ENCODE results near the gene PER2. TPM values are rescaled to one million over a fixed set of nuclear protein-coding genes. Genes with fewer than 3 reads are reported as not detected.
"Not testable (repeated sequence)": the region's sequence is repeated elsewhere in the genome, so short reads cannot be mapped to it uniquely, and the experiment has no call there.

The PER2 gene
- total and polyA plus RNA-seq, 9 of the 15 experiments (the other 6 are each of a cell fraction or from before 2014, with no cell fraction given), result 1.1 to 10.3 (median 2.9) TPM

DNA sequence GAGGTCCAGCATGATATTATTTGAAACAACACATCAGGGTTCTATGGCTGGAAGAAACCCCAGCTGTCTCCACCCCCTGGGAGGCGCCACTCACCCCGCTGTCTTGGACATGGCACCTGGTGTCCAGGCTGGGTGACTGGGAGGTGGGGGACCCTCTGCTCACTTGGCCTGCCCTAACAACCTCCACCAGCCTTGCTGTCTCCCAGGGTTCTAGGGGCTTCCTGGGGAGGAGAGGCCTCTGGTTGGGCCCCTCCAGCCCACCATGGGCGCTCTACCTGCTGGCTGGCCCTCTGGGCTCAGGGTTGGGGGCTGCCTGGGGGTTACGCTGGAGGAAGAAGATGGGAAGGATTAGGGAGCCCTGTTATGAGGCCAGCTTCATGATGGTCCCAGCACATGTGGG, 16.3 kb downstream of the PER2 start:
- Histone ChIP-seq H4K20me1 (replicated peaks; ENCODE audit: control insufficient read depth, insufficient read depth, low read length) (no peaks in the 10 kb centered on the region), H3K4me1 (replicated peaks in 1 of 2; ENCODE audit: control insufficient read depth in 2 of 2, insufficient read depth in 2 of 2, low read length in 2 of 2) (no peaks in the 10 kb centered on the region; a peak in 1 of 5 replicates), H2AFZ (ENCODE audit: low read depth, low read length) (no peak overlapping the region), H3K36me3 (ENCODE audit: control insufficient read depth, insufficient read depth, low read length) (peaks cover 54% of the 10 kb centered on the region; the same call in 1 of the 3 replicates), H3K27ac (ENCODE audit: extremely low read depth, low read depth, low read length) (no peak overlapping the region), H3K9me3 (replicated peaks; ENCODE audit: control insufficient read depth, insufficient read depth, low read depth, low read length) (no peaks in the 10 kb centered on the region), H3K9ac (ENCODE audit: insufficient read depth in 1 of 2, low read depth in 2 of 2, low read length in 2 of 2) (no peak overlapping the region), H3K27me3 (ENCODE audit: control insufficient read depth in 2 of 2, insufficient read depth in 2 of 2, low read length in 2 of 2) (no peaks in the 10 kb centered on the region), H3K9me1 (ENCODE audit: control insufficient read depth, insufficient read depth, low read length) (no peaks in the 10 kb centered on the region), H3K4me3 (no peak overlapping the region), H3K4me2 (ENCODE audit: insufficient read depth, low read length) (no peak overlapping the region), H3K79me2 (ENCODE audit: control insufficient read depth, insufficient read depth, low read length) (no peaks in the 10 kb centered on the region)
- BruUV-seq (replicated peaks), result no TSS peak
- ChIA-PET POLR2A (interaction anchor here (1.6 kb wide), 1 partner anchor 19 kb away, joined by 7 read pairs; no protein-coding TSS in a partner anchor), CTCF (ENCODE audit: low intra/inter-chr PET ratio) (no interaction called here)
- TF ChIP-seq TARDBP (IDR thresholded peaks at IDR 0.05), result no peak
- intact Hi-C loops (cut with micrococcal nuclease), result no loop called here
- no peak for ATAC-seq
- in situ Hi-C loops (cut with MboI), result loop anchor here (25.0 kb wide), 1 partner anchor 410 kb away; the partner anchor contains the start of gene RAMP1
- WGBS (ENCODE audit: insufficient coverage, low coverage, missing lambda C conversion rate), result 88% methylated on average over 2 of the region's 4 CpGs
- DNase-seq (ENCODE audit: extremely low read depth in 1 of 4, low spot score in 3 of 4), result no peak
- no peak for FAIRE-seq

DNA sequence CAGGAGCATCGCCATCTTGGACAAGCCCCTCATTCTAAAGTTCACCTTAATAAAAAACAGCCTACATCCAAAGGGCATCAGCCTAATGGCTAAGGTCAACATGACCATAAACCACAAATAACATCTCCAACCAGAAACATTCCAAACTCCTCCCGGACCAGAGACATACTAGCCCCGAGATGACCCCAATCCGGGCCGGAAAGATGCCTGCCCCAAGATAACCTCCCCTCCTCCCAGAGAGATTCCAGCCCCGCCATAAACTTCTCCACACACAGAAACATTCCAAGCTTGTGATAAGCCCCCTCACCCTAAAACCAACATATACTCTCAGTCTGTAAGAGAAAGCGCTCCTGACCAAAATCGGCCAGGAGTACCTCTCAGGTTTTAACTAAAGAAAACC, 16.7 kb downstream of the PER2 start:
- H3K27me3 ChIP-seq (ENCODE audit: control insufficient read depth in 2 of 2, insufficient read depth in 2 of 2, low read length in 2 of 2); H4K20me1 ChIP-seq (replicated peaks; ENCODE audit: control insufficient read depth, insufficient read depth, low read length); H3K4me3 ChIP-seq; FAIRE-seq; H3K9me3 ChIP-seq (replicated peaks; ENCODE audit: control insufficient read depth, insufficient read depth, low read depth, low read length); CTCF ChIA-PET (ENCODE audit: low intra/inter-chr PET ratio); H3K4me1 ChIP-seq (replicated peaks in 1 of 2; ENCODE audit: control insufficient read depth in 2 of 2, insufficient read depth in 2 of 2, low read length in 2 of 2); H3K27ac ChIP-seq (ENCODE audit: extremely low read depth, low read depth, low read length); H3K9me1 ChIP-seq (ENCODE audit: control insufficient read depth, insufficient read depth, low read length); intact Hi-C loops (cut with micrococcal nuclease); H2AFZ ChIP-seq (ENCODE audit: low read depth, low read length); BruUV-seq (replicated peaks); H3K9ac ChIP-seq (ENCODE audit: insufficient read depth in 1 of 2, low read depth in 2 of 2, low read length in 2 of 2); ATAC-seq; H3K79me2 ChIP-seq (ENCODE audit: control insufficient read depth, insufficient read depth, low read length); DNase-seq (ENCODE audit: extremely low read depth in 1 of 4, low spot score in 3 of 4); H3K4me2 ChIP-seq (ENCODE audit: insufficient read depth, low read length): not testable (repeated sequence)
- in situ Hi-C loops (cut with MboI), result loop anchor here (25.0 kb wide), 1 partner anchor 409 kb away; the partner anchor contains the start of gene RAMP1
- 86% methylated on average over 7 of the region's 8 CpGs for WGBS (ENCODE audit: insufficient coverage, low coverage, missing lambda C conversion rate)
- POLR2A ChIA-PET, result interaction anchor here (1.1 to 1.6 kb wide), 2 partner anchors 8 to 19 kb away, joined by 4 to 7 read pairs; no protein-coding TSS in a partner anchor
- H3K36me3 ChIP-seq (ENCODE audit: control insufficient read depth, insufficient read depth, low read length), result peaks cover 51% of the 10 kb centered on the region; the same call in 1 of the 3 replicates

All from K562 (cell line).